HCT116 (cell line): ENCODE data around the gene TSPAN15. TPM values are rescaled to one million over a fixed set of nuclear protein-coding genes. Genes with fewer than 3 reads are reported as not detected.

Experiments
- ATAC-seq: fragments of 200-7000 bp; cut with Tn5 transposase; 2 replicates; pipeline ENCODE4 v1.9.1; 2020; ENCODE audit warnings: mild to moderate bottlenecking, moderate library complexity
- BruUV-seq: library from RNA; stranded (reverse); fragments of 400-500 nt; replicated peaks from 2 replicates; lab custom pipeline; 2021; lab: Mats Ljungman, UMichigan
- CTCF ChIA-PET: fragments of 300-600 bp; sonication (Branson Sonifier 250); formaldehyde crosslinking; loops from one replicate; lab custom pipeline; 2021; ENCODE audit warnings: antibody characterized with exemption; lab: Charles Lee
- POLR2A ChIA-PET: fragments of 300-600, 350-600 bp; sonication (Branson Sonifier 250); formaldehyde crosslinking; loops from one replicate; lab custom pipeline; 2021; ENCODE audit warnings: antibody characterized with exemption; lab: Charles Lee
- RAD21 ChIA-PET, 2 experiments: fragments of 300-600 bp; sonication (Branson Sonifier 250); formaldehyde crosslinking; loops; one replicate each; lab custom pipeline; 2023; ENCODE audit warnings: low total read pairs in 2 of 2; ENCODE audit not compliant: uncharacterized antibody in 2 of 2, unreplicated experiment in 2 of 2, low non-redundant PET in 1 of 2; lab: Charles Lee
- DNase-seq: peaks from one replicate; pipeline ENCODE4 v3.0.0-alpha.2; 2010; ENCODE audit warnings: low read depth, low spot score
- H2AFZ ChIP-seq: fragments of 200-600 bp; shearing (Covaris generic), sonication (generic); 2 replicates; pipeline ENCODE4 v1.6.1; 2017; ENCODE audit warnings: low read depth, mixed run types, mixed read lengths, antibody characterized with exemption, low read length; ENCODE audit not compliant: poor library complexity, severe bottlenecking
- H3K27ac ChIP-seq: 2 replicates; pipeline ENCODE4 v1.5.1; 2012; ENCODE audit warnings: low read depth, low read length
- H3K27me3 ChIP-seq: fragments of 200-600 bp; sonication (generic); 2 replicates; pipeline ENCODE4 v1.6.1; 2016; ENCODE audit warnings: mixed run types, low read length, mixed read lengths; ENCODE audit not compliant: insufficient read depth
- H3K36me3 ChIP-seq, 2 experiments: fragments of 200-500 bp in 1 of 2; fragments of 200-600 bp in 1 of 2; sonication (Bioruptor generic) in 1 of 2; sonication (generic) in 1 of 2; 2 replicates each; pipeline versions ENCODE4 v1.5.1 to v1.6.1; 2014 to 2016; ENCODE audit warnings: low read length in 2 of 2, inconsistent platforms in 1 of 2, mixed read lengths in 1 of 2, mixed run types in 1 of 2; ENCODE audit not compliant: insufficient read depth in 2 of 2, control insufficient read depth in 1 of 2
- H3K4me1 ChIP-seq, 2 experiments: fragments of 200-600 bp in 1 of 2; sonication (generic) in 1 of 2; 2 replicates each; pipeline versions ENCODE4 v1.5.1 to v1.6.1; 2012 to 2017; ENCODE audit warnings: low read length in 2 of 2, inconsistent platforms in 1 of 2, mild to moderate bottlenecking in 1 of 2, mixed read lengths in 1 of 2, mixed run types in 1 of 2, moderate library complexity in 1 of 2; ENCODE audit not compliant: insufficient read depth in 2 of 2, control insufficient read depth in 1 of 2
- H3K4me2 ChIP-seq: fragments of 200-600 bp; sonication (generic); 2 replicates; pipeline ENCODE4 v1.6.1; 2017; ENCODE audit warnings: mixed run types, low read length, mixed read lengths
- H3K4me3 ChIP-seq, 2 experiments: fragments of 200-600 bp in 1 of 2; sonication (generic) in 1 of 2; replicated peaks in 1 of 2; 2 replicates each; pipeline ENCODE4 v1.5.1; 2011 to 2016; ENCODE audit warnings: low read length in 2 of 2, control low read depth in 1 of 2, low read depth in 1 of 2, mild to moderate bottlenecking in 1 of 2, mixed read lengths in 1 of 2, mixed run types in 1 of 2
- H3K79me2 ChIP-seq: fragments of 200-600 bp; sonication (generic); 2 replicates; pipeline ENCODE4 v1.6.1; 2017; ENCODE audit warnings: mild to moderate bottlenecking, mixed run types, low read length, moderate library complexity, mixed read lengths; ENCODE audit not compliant: insufficient read depth
- H3K9ac ChIP-seq: fragments of 200-600 bp; sonication (generic); 2 replicates; pipeline ENCODE4 v1.6.1; 2016; ENCODE audit warnings: low read length, mixed read lengths
- H3K9me2 ChIP-seq: fragments of 200-600 bp; sonication (generic), shearing (Covaris generic); 2 replicates; pipeline ENCODE4 v1.6.1; 2017; ENCODE audit warnings: mixed run types, mild to moderate bottlenecking, moderate library complexity; ENCODE audit not compliant: insufficient read depth
- H3K9me3 ChIP-seq, 2 experiments: fragments of 200-500 bp in 1 of 2; fragments of 200-600 bp in 1 of 2; sonication (Bioruptor generic) in 1 of 2; sonication (generic) in 1 of 2; 2 replicates each; pipeline ENCODE4 v1.6.1; 2014 to 2017; ENCODE audit warnings: low read length in 2 of 2, mixed read lengths in 2 of 2, inconsistent platforms in 1 of 2, low read depth in 1 of 2, mild to moderate bottlenecking in 1 of 2, mixed run types in 1 of 2, moderate library complexity in 1 of 2; ENCODE audit not compliant: control insufficient read depth in 1 of 2, insufficient read depth in 1 of 2
- H4K20me1 ChIP-seq: fragments of 200-600 bp; sonication (generic), shearing (Covaris generic); 2 replicates; pipeline ENCODE4 v1.6.1; 2017; ENCODE audit warnings: mixed run types, mild to moderate bottlenecking, moderate library complexity; ENCODE audit not compliant: insufficient read depth
- CBX3 ChIP-seq: IDR thresholded peaks from 2 replicates; pipeline ENCODE4 v1.6.1; 2012; ENCODE audit warnings: low read depth
- CEBPB ChIP-seq: IDR thresholded peaks from 2 replicates; pipeline ENCODE4 v1.6.1; 2012; ENCODE audit warnings: low read depth
- CTCF ChIP-seq, 3 experiments: fragments of 200-600 bp in 1 of 3; sonication (generic) in 1 of 3; IDR thresholded peaks in 2 of 3; conservative IDR thresholded peaks in 1 of 3; 2 replicates each; pipeline ENCODE4 v1.5.1; 2012 to 2017; ENCODE audit warnings: low read depth in 2 of 3, low read length in 2 of 3, antibody characterized with exemption in 1 of 3, borderline replicate concordance in 1 of 3, control low read depth in 1 of 3, mild to moderate bottlenecking in 1 of 3, mixed read lengths in 1 of 3, mixed run types in 1 of 3, moderate library complexity in 1 of 3; ENCODE audit not compliant: insufficient read depth in 1 of 3
- ELF1 ChIP-seq: IDR thresholded peaks from 2 replicates; pipeline ENCODE4 v1.6.1; 2012; ENCODE audit warnings: low read depth, borderline replicate concordance
- EZH2phosphoT487 ChIP-seq: fragments of 200-600 bp; IDR thresholded peaks from 2 replicates; pipeline ENCODE4 v1.6.1; 2018; ENCODE audit warnings: antibody characterized with exemption, borderline replicate concordance
- RAD21 ChIP-seq: IDR thresholded peaks from 2 replicates; pipeline ENCODE4 v1.6.1; 2012; ENCODE audit warnings: low read depth, mild to moderate bottlenecking
- SP1 ChIP-seq: IDR thresholded peaks from 2 replicates; pipeline ENCODE4 v1.6.1; 2012; ENCODE audit warnings: low read depth
- SRF ChIP-seq: IDR thresholded peaks from 2 replicates; pipeline ENCODE4 v1.6.1; 2012; ENCODE audit warnings: low read depth
- YY1 ChIP-seq: IDR thresholded peaks from 2 replicates; pipeline ENCODE4 v1.6.1; 2011; ENCODE audit warnings: low read length, low read depth, moderate library complexity, mild to moderate bottlenecking; ENCODE audit not compliant: insufficient replicate concordance; ENCODE audit errors: extremely low read depth
- ZFX ChIP-seq: fragments of 450-650 bp; IDR thresholded peaks from 2 replicates; pipeline ENCODE4 v1.6.1; 2017
- intact Hi-C: fragments of 100-400 bp; cut with micrococcal nuclease; formaldehyde crosslinking; loops from 2 replicates; pipeline ENCODE4 v1.10.0; 2022
- total RNA-seq: library from RNA; stranded (reverse); gene quantifications from one replicate; pipeline ENCODE4 v1.2.1, GENCODE V29; 2021; ENCODE audit not compliant: unreplicated experiment

Gene TSPAN15
- total RNA-seq, 1 experiment from 2014 or later: 16.0 TPM

- H3K79me2 ChIP-seq: no peaks in the 10 kb centered on the region
- no peaks in the 10 kb centered on the region for H3K9me3 ChIP-seq
- POLR2A ChIA-PET: no interaction called here
- no peak overlapping the region for H3K9ac ChIP-seq
- ATAC-seq (no peak), DNase-seq (no peak)
- no peaks in the 10 kb centered on the region for H3K27me3 ChIP-seq
- H3K4me1 ChIP-seq: peaks cover 0 to 2% of the 10 kb centered on the region in 2 experiments; a peak in 1 of 4 replicates
- no peaks in the 10 kb centered on the region for H3K9me2 ChIP-seq
- BruUV-seq: no TSS peak
- H2AFZ ChIP-seq: no peak overlapping the region
- intact Hi-C loops: no loop called here
- no peak overlapping the region for H3K4me3 ChIP-seq
- no peak overlapping the region for H3K27ac ChIP-seq
- CTCF ChIA-PET: interaction anchor here (1.1 to 5.2 kb wide), 2 partner anchors 104 to 123 kb away, joined by 5 to 148 read pairs; no protein-coding TSS in a partner anchor
- no peaks in the 10 kb centered on the region for H4K20me1 ChIP-seq
- H3K36me3 ChIP-seq: no peaks in the 10 kb centered on the region
- RAD21 ChIA-PET: no interaction called here
- no peak for TF ChIP-seq CEBPB
- TF ChIP-seq ZFX: no peak
- no peak for TF ChIP-seq YY1
- no peak for TF ChIP-seq SP1
- no peak for TF ChIP-seq SRF
- H3K4me2 ChIP-seq: no peak overlapping the region
These were observed 61.6 kb downstream of the TSPAN15 start for GRCh38 chr10:69512901-69513300.

GRCh38 chr10:69513617-69514016, 62.4 kb downstream of the TSPAN15 start:
- intact Hi-C loops: no loop called here
- POLR2A ChIA-PET: no interaction called here
- H3K4me1 ChIP-seq: no peaks in the 10 kb centered on the region
- H3K36me3 ChIP-seq: no peaks in the 10 kb centered on the region
- no peak overlapping the region for H3K4me3 ChIP-seq
- no peak overlapping the region for H3K9ac ChIP-seq
- H2AFZ ChIP-seq: no peak overlapping the region
- ATAC-seq: no peak
- no peaks in the 10 kb centered on the region for H3K79me2 ChIP-seq
- H3K4me2 ChIP-seq: no peak overlapping the region
- BruUV-seq: no TSS peak
- no peak for TF ChIP-seq ELF1
- TF ChIP-seq CBX3: no peak
- no peak for TF ChIP-seq EZH2phosphoT487
- peak in 2 of 3 experiments; percentile 16 to 42; a peak in 3 of 6 replicates for TF ChIP-seq CTCF (IDR thresholded peaks at IDR 0.05 in 2 of 3, conservative IDR thresholded peaks at IDR 0.05 in 1 of 3; ENCODE audit: borderline replicate concordance in 1 of 3, insufficient read depth in 1 of 3, low read depth in 2 of 3, low read length in 2 of 3)
- peak; percentile 55 for TF ChIP-seq RAD21
- RAD21 ChIA-PET: no interaction called here
- no peak for DNase-seq
- H3K27ac ChIP-seq: no peak overlapping the region
- CTCF ChIA-PET: interaction anchor here (1.1 to 5.2 kb wide), 4 partner anchors 13 to 131 kb away, joined by 5 to 148 read pairs (median 18); no protein-coding TSS in a partner anchor
- no peaks in the 10 kb centered on the region for H4K20me1 ChIP-seq
- no peaks in the 10 kb centered on the region for H3K27me3 ChIP-seq
- H3K9me2 ChIP-seq: no peaks in the 10 kb centered on the region
- no peaks in the 10 kb centered on the region for H3K9me3 ChIP-seq
